ENCODE data around the gene SETMAR.

The SETMAR gene

GRCh38 chr3:4351164-4351855 is 48.1 kb downstream of the SETMAR start:
- no peak for DNase-seq (ENCODE audit: low read depth in 1 of 2, low spot score in 1 of 2)

GRCh38 chr3:4351872-4352271 is 48.7 kb downstream of the SETMAR start:
- no peak for DNase-seq (ENCODE audit: low read depth in 1 of 2, low spot score in 1 of 2)

- no peak for DNase-seq (ENCODE audit: low read depth in 1 of 2, low spot score in 1 of 2)
These were observed 52.4 kb downstream of the SETMAR start for GRCh38 chr3:4355401-4356219.

- no peak for DNase-seq (ENCODE audit: low read depth in 1 of 2, low spot score in 1 of 2)
These were observed 53.0 kb downstream of the SETMAR start for GRCh38 chr3:4356220-4356540.

GRCh38 chr3:4356546-4357410 is 53.6 kb downstream of the SETMAR start:
- DNase-seq (ENCODE audit: low read depth in 1 of 2, low spot score in 1 of 2): no peak

GRCh38 chr3:4358273-4358672 is 55.1 kb downstream of the SETMAR start:
- no peak for DNase-seq (ENCODE audit: low read depth in 1 of 2, low spot score in 1 of 2)

GRCh38 chr3:4359805-4360502 is 56.8 kb downstream of the SETMAR start:
- no peak for DNase-seq (ENCODE audit: low read depth in 1 of 2, low spot score in 1 of 2)

- no peak for DNase-seq (ENCODE audit: low read depth in 1 of 2, low spot score in 1 of 2)
These were observed 57.6 kb downstream of the SETMAR start for GRCh38 chr3:4360817-4361216.

GRCh38 chr3:4362523-4362922 is 59.4 kb downstream of the SETMAR start:
- no peak for DNase-seq (ENCODE audit: low read depth in 1 of 2, low spot score in 1 of 2)
